Sigmoid colon (tissue), 7 donors: Measurements from ENCODE around the gene TMEM61. TPM values are rescaled to one million over a fixed set of nuclear protein-coding genes. Genes with fewer than 3 reads are reported as not detected.
"Not testable (repeated sequence)": the region's sequence is repeated elsewhere in the genome, so short reads cannot be mapped to it uniquely, and the experiment has no call there.

Experiments
- DNase-seq: peaks from one replicate; pipeline ENCODE4 v3.0.0-alpha.2; 2019
- H3K27ac ChIP-seq, 4 donors: fragments of 200-600 bp; sonication (generic); one replicate each; pipeline ENCODE4 v1.5.1; 2016 to 2019; ENCODE audit warnings: mild to moderate bottlenecking in 1 of 4
- H3K27me3 ChIP-seq, 3 donors: fragments of 200-600 bp; sonication (generic); one replicate each; pipeline ENCODE4 v1.5.1; 2019; ENCODE audit warnings: mild to moderate bottlenecking in 1 of 3
- H3K36me3 ChIP-seq, 4 donors: fragments of 200-600 bp; sonication (generic); one replicate each; pipeline ENCODE4 v1.5.1; 2016 to 2019
- H3K4me1 ChIP-seq, 4 donors: fragments of 200-600 bp; sonication (generic); one replicate each; pipeline ENCODE4 v1.5.1; 2017 to 2019
- H3K4me3 ChIP-seq, 4 donors: fragments of 200-600 bp; sonication (generic); one replicate each; pipeline ENCODE4 v1.5.1; 2017 to 2019; ENCODE audit warnings: mild to moderate bottlenecking in 2 of 4, moderate library complexity in 1 of 4
- H3K9me3 ChIP-seq, 4 donors: fragments of 200-600 bp in 3 of 4; sonication (generic) in 3 of 4; one replicate each; pipeline versions ENCODE4 v1.5.1 to v1.6.1; 2013 to 2019
- CTCF ChIP-seq, 4 experiments: fragments of 450-650 bp in 3 of 4; fragments of 200-600 bp in 1 of 4; IDR thresholded peaks; one replicate each; pipeline ENCODE4 v1.5.1; 2016 to 2019; ENCODE audit warnings: antibody characterized with exemption in 4 of 4, mild to moderate bottlenecking in 3 of 4, moderate library complexity in 2 of 4
- EP300 ChIP-seq, 4 donors: sonication (generic); formaldehyde crosslinking; IDR thresholded peaks; one replicate each; pipeline ENCODE4 v1.6.1; 2017; ENCODE audit warnings: antibody characterized with exemption in 4 of 4
- POLR2A ChIP-seq, 2 donors: fragments of 450-650 bp; IDR thresholded peaks; one replicate each; pipeline ENCODE4 v1.6.1; 2016; ENCODE audit warnings: antibody characterized with exemption in 2 of 2, mild to moderate bottlenecking in 2 of 2, moderate library complexity in 2 of 2
- POLR2AphosphoS5 ChIP-seq, 4 donors: sonication (generic); formaldehyde crosslinking; IDR thresholded peaks; one replicate each; pipeline ENCODE4 v1.6.1; 2017; ENCODE audit warnings: antibody characterized with exemption in 4 of 4
- WGBS, 2 donors: extraction: QIAGEN DNeasy Blood & Tissue Kit; methylation state at CpG; one replicate each; pipeline ENCODE4 v1.1.7; 2013; 5-methylcytosine and 5-hydroxymethylcytosine counted together
- intact Hi-C: fragments of 100-400 bp; cut with DNase I; formaldehyde crosslinking; loops from one replicate; pipeline ENCODE4 v1.15.1; 2023
- polyA plus RNA-seq, 3 donors: library from polyadenylated mRNA; stranded (reverse); fragments of 200-250 nt; gene quantifications; one replicate each; pipeline ENCODE4 v1.2.3, GENCODE V29; 2013
- total RNA-seq, 4 donors: library from RNA; depleted of rRNA; stranded (reverse); fragments of >200 nt; gene quantifications; one replicate each; pipeline ENCODE4 v1.1.0, GENCODE V29; 2016
- donor health status: healthy with polysubstance abuse.
- donor health status: Bipolar disorder and iron deficiency.
- donor health status: healthy.

The TMEM61 gene
- total and polyA plus RNA-seq, 7 donors: 0.41 to 15.3 (median 12.6) TPM; not detected in 2

- TF ChIP-seq EP300 (IDR thresholded peaks at IDR 0.05): no peak
- TF ChIP-seq CTCF (IDR thresholded peaks at IDR 0.05): no peak
- no peak for TF ChIP-seq POLR2A (IDR thresholded peaks at IDR 0.05)
- TF ChIP-seq POLR2AphosphoS5 (IDR thresholded peaks at IDR 0.05): no peak
- Histone ChIP-seq H3K27ac (no peak overlapping the region), H3K4me3 (no peak overlapping the region), H3K4me1 (no peaks in the 10 kb centered on the region), H3K9me3 (no peaks in the 10 kb centered on the region), H3K36me3 (no peaks in the 10 kb centered on the region), H3K27me3 (no peaks in the 10 kb centered on the region)
- DNase-seq: no peak
- WGBS, 2 donors: 78 to 81% methylated on average over 1 of the region's 1 CpG
- intact Hi-C loops: no loop called here
Measured at GRCh38 chr1:54937469-54937868, 43.0 kb upstream of the TMEM61 start.

- H3K27me3 ChIP-seq, H3K9me3 ChIP-seq, intact Hi-C loops, H3K4me3 ChIP-seq, H3K36me3 ChIP-seq, H3K4me1 ChIP-seq, DNase-seq, H3K27ac ChIP-seq: not testable (repeated sequence)
- WGBS, 2 donors: 81 to 85% methylated on average over 4 of the region's 4 CpGs
Measured at GRCh38 chr1:54938955-54939354, 41.5 kb upstream of the TMEM61 start.

- no peaks in the 10 kb centered on the region for H3K36me3 ChIP-seq
- no peaks in the 10 kb centered on the region for H3K4me1 ChIP-seq
- intact Hi-C loops: no loop called here
- no peak overlapping the region for H3K4me3 ChIP-seq
- H3K9me3 ChIP-seq: no peaks in the 10 kb centered on the region
- no peaks in the 10 kb centered on the region for H3K27me3 ChIP-seq
- TF ChIP-seq POLR2A (IDR thresholded peaks at IDR 0.05) (no peak), CTCF (IDR thresholded peaks at IDR 0.05) (no peak), EP300 (IDR thresholded peaks at IDR 0.05) (no peak), POLR2AphosphoS5 (IDR thresholded peaks at IDR 0.05) (no peak)
- no peak overlapping the region for H3K27ac ChIP-seq
- DNase-seq: no peak
Measured at GRCh38 chr1:54940042-54940441, 40.4 kb upstream of the TMEM61 start.

- Histone ChIP-seq H3K9me3 (no peaks in the 10 kb centered on the region), H3K27me3 (no peaks in the 10 kb centered on the region), H3K27ac (no peak overlapping the region), H3K4me1 (no peaks in the 10 kb centered on the region), H3K4me3 (no peak overlapping the region), H3K36me3 (no peaks in the 10 kb centered on the region)
- TF ChIP-seq POLR2A (IDR thresholded peaks at IDR 0.05) (no peak), POLR2AphosphoS5 (IDR thresholded peaks at IDR 0.05) (no peak), CTCF (IDR thresholded peaks at IDR 0.05) (no peak), EP300 (IDR thresholded peaks at IDR 0.05) (no peak)
- DNase-seq: no peak
- intact Hi-C loops: no loop called here
- 93 to 96% methylated on average over 4 of the region's 4 CpGs for WGBS, 2 donors
Measured at GRCh38 chr1:54942976-54943375, 37.5 kb upstream of the TMEM61 start.

GRCh38 chr1:54944610-54945392, 35.6 kb upstream of the TMEM61 start:
- Histone ChIP-seq H3K4me3 (no peak overlapping the region), H3K27me3 (no peaks in the 10 kb centered on the region), H3K4me1 (no peaks in the 10 kb centered on the region), H3K27ac (no peak overlapping the region), H3K9me3 (no peaks in the 10 kb centered on the region), H3K36me3 (no peaks in the 10 kb centered on the region)
- no peak for TF ChIP-seq POLR2A (IDR thresholded peaks at IDR 0.05)
- TF ChIP-seq CTCF (IDR thresholded peaks at IDR 0.05): peak; percentile 50 to 83 (median 56)
- intact Hi-C loops: no loop called here
- peak; percentile 77 for DNase-seq
- WGBS, 2 donors: 39 to 47% methylated on average over 9 of the region's 9 CpGs
